Glutamatergic neuron (in vitro differentiated cells): ENCODE measurements around the gene NRBP1. TPM values are rescaled to one million over a fixed set of nuclear protein-coding genes. Genes with fewer than 3 reads are reported as not detected.

Experiments used
- DNase-seq: peaks from one replicate; pipeline ENCODE4 v3.0.0; 2022
- H3K27ac Mint-ChIP-seq: one replicate; pipeline ENCODE4 v1.8.0; 2020; ENCODE audit warnings: mild to moderate bottlenecking, mixed read lengths, inconsistent platforms; ENCODE audit not compliant: unreplicated experiment
- H3K27me3 Mint-ChIP-seq: one replicate; pipeline ENCODE4 v1.8.0; 2020; ENCODE audit warnings: mild to moderate bottlenecking, moderate library complexity, mixed read lengths, inconsistent platforms; ENCODE audit not compliant: unreplicated experiment
- H3K36me3 Mint-ChIP-seq: one replicate; pipeline ENCODE4 v1.8.0; 2020; ENCODE audit warnings: mild to moderate bottlenecking, mixed read lengths, inconsistent platforms; ENCODE audit not compliant: unreplicated experiment
- H3K4me1 Mint-ChIP-seq: one replicate; pipeline ENCODE4 v1.8.0; 2020; ENCODE audit warnings: mild to moderate bottlenecking, low read depth, mixed read lengths, inconsistent platforms; ENCODE audit not compliant: unreplicated experiment
- H3K4me3 Mint-ChIP-seq: one replicate; pipeline ENCODE4 v1.8.0; 2020; ENCODE audit warnings: mild to moderate bottlenecking, mixed read lengths, inconsistent platforms; ENCODE audit not compliant: unreplicated experiment
- H3K9me3 Mint-ChIP-seq: one replicate; pipeline ENCODE4 v1.8.0; 2020; ENCODE audit warnings: mild to moderate bottlenecking, moderate library complexity, mixed read lengths, inconsistent platforms; ENCODE audit not compliant: unreplicated experiment
- total RNA-seq: library from RNA; stranded (reverse); fragmentation: NEBNext Ultra II Directional; extraction: Animal tissue kit (Norgen Biotek cat#: 25700); gene quantifications from one replicate; pipeline ENCODE4 v1.2.1, GENCODE V29; 2021; ENCODE audit not compliant: unreplicated experiment
- TF ChIP-seq, protein P1 (sequence below): fragments of 200-600 bp; sonication (generic); IDR thresholded peaks from one replicate; pipeline ENCODE4 v1.5.0; 2021; ENCODE audit not compliant: partially characterized antibody, unreplicated experiment

Gene NRBP1
- total RNA-seq, 1 donor from 2014 or later = 142 TPM

DNA sequence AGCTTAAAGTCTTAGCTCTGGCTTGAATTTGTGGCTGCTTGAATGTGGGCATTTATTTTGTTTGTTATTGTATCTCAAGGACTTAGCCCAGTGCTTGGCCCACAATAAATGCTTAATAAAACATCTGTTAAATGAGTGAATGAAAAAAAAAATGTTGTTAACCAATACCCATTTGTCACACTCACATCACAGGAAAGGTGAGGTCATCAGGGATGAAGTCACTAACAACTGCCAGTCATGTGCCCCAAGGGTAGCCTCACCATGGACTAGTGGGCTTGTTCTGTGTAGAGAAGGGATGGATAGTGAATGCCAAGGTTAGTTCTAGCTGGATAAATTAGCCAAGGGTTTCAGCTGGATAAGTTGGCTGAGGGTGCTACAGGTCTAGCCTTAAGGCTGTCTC, 3.0 kb downstream of the NRBP1 start:
- Mint-ChIP-seq H3K27me3 (peaks cover 6% of the 10 kb centered on the region), H3K4me1 (peaks cover 19% of the 10 kb centered on the region), H3K27ac (peak overlapping the region; percentile 49), H3K4me3 (peak overlapping the region; percentile 56), H3K9me3 (peaks cover 12% of the 10 kb centered on the region), H3K36me3 (peaks cover 6% of the 10 kb centered on the region)
- TF ChIP-seq, protein P1, sequence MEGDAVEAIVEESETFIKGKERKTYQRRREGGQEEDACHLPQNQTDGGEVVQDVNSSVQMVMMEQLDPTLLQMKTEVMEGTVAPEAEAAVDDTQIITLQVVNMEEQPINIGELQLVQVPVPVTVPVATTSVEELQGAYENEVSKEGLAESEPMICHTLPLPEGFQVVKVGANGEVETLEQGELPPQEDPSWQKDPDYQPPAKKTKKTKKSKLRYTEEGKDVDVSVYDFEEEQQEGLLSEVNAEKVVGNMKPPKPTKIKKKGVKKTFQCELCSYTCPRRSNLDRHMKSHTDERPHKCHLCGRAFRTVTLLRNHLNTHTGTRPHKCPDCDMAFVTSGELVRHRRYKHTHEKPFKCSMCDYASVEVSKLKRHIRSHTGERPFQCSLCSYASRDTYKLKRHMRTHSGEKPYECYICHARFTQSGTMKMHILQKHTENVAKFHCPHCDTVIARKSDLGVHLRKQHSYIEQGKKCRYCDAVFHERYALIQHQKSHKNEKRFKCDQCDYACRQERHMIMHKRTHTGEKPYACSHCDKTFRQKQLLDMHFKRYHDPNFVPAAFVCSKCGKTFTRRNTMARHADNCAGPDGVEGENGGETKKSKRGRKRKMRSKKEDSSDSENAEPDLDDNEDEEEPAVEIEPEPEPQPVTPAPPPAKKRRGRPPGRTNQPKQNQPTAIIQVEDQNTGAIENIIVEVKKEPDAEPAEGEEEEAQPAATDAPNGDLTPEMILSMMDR = no peak
- no peak for DNase-seq

DNA sequence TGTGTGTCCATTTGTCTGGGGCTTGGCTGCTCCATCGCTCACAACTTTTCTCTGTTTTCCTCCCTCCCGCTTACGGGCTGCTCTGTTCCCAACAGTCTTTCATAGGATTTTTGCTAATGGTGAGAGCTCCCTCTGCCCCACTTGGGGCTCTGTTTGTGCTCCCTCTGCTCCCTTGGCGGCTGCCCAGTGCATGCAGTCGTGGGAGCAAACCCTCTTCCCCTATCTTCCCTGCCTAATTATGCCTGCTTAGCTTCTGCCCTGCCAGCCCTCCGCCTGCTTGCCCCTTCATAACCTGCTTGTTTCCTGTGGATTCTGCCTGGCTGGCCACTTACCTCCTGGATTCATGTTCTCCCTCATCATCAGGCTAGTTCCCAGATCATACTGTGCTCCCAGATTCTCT, 7.2 kb downstream of the NRBP1 start:
- Mint-ChIP-seq H3K27ac (peak overlapping the region; percentile 40), H3K27me3 (peaks cover 5% of the 10 kb centered on the region), H3K4me1 (peaks cover 5% of the 10 kb centered on the region), H3K9me3 (peaks cover 2% of the 10 kb centered on the region), H3K4me3 (no peak overlapping the region), H3K36me3 (peaks cover 16% of the 10 kb centered on the region)
- no peak for DNase-seq
- TF ChIP-seq, protein P1 = no peak

DNA sequence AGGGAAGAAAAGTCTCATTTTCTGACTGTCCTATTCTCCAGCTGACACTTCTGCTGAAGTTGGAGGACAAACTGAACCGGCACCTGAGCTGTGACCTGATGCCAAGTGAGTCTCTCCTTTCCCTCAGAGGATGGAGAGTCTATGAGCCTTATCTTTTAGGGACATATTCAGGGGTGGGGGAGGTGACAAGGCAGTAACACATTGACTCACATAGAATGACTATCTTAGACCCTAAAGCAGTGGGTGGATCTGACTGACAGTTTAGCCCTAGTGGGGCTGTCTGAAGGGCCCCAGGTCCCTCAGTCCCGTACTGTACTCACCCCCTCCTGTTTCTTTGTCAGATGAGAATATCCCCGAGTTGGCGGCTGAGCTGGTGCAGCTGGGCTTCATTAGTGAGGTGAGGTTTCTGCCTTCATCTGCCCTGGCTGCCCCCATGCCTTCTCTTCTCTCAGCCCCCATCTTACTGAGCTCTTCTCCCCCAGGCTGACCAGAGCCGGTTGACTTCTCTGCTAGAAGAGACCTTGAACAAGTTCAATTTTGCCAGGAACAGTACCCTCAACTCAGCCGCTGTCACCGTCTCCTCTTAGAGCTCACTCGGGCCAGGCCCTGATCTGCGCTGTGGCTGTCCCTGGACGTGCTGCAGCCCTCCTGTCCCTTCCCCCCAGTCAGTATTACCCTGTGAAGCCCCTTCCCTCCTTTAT, 12.9 kb downstream of the NRBP1 start:
- Mint-ChIP-seq H3K27ac (no peak overlapping the region), H3K36me3 (peaks cover 10% of the 10 kb centered on the region), H3K9me3 (peaks cover 4% of the 10 kb centered on the region), H3K27me3 (peaks cover 2% of the 10 kb centered on the region), H3K4me1 (no peaks in the 10 kb centered on the region), H3K4me3 (peak overlapping the region; percentile 18)
- no peak for DNase-seq
- TF ChIP-seq, protein P1 = no peak

DNA sequence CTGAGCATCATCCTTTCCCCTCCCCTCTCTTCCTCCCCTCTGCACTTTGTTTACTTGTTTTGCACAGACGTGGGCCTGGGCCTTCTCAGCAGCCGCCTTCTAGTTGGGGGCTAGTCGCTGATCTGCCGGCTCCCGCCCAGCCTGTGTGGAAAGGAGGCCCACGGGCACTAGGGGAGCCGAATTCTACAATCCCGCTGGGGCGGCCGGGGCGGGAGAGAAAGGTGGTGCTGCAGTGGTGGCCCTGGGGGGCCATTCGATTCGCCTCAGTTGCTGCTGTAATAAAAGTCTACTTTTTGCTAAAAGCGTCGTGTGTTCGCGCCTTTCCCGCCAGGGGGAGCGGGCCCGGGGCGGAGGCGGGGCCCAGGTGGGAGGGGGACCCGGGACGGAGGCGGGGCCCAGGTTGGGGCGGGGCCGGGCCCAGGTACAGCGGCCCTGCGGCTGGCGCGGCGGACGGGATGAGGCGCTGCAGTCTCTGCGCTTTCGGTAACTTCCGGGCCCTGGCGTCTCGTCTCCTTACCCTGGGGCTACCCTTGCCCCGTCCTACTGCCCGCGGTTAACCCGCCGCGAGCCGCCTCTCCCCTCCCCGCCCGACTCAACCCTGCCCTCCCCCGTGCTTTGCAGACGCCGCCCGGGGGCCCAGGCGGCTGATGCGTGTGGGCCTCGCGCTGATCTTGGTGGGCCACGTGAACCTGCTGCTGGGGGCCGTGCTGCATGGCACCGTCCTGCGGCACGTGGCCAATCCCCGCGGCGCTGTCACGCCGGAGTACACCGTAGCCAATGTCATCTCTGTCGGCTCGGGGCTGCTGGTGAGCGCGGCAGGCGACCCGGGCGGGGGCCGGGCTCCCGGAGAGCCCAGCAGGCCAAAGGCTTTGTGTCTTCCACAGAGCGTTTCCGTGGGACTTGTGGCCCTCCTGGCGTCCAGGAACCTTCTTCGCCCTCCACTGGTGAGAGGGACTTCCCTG, 13.8 kb downstream of the NRBP1 start, which contains the start of gene KRTCAP3:
KRTCAP3 (plus strand) TSS at position 424 of the 962 bp plus-strand sequence; CDS start at position 456, 32 bp downstream.
- H3K27ac Mint-ChIP-seq = peak within 1 kb of the TSS; percentile 43
- H3K36me3 Mint-ChIP-seq = peaks cover 10% of the 10 kb centered on the region
- H3K27me3 Mint-ChIP-seq = peaks cover 2% of the 10 kb centered on the region
- TF ChIP-seq, protein P1 = peak; percentile 56
- DNase-seq = peak; percentile 36
- H3K4me3 Mint-ChIP-seq = peak within 1 kb of the TSS; percentile 18
- peaks cover 4% of the 10 kb centered on the region for H3K9me3 Mint-ChIP-seq
- no peaks in the 10 kb centered on the region for H3K4me1 Mint-ChIP-seq
